Muscle layer of colon (tissue), 2 donors: ENCODE measurements around the gene PLXNA2.

Experiments
- H3K27ac ChIP-seq: one replicate; pipeline ENCODE4 v1.7.0; 2013; ENCODE audit warnings: low read depth, mild to moderate bottlenecking, low read length, moderate library complexity
- H3K27me3 ChIP-seq, 2 donors: one replicate each; pipeline ENCODE4 v1.7.0; 2013; ENCODE audit warnings: low read length in 2 of 2, mild to moderate bottlenecking in 2 of 2; ENCODE audit not compliant: insufficient read depth in 2 of 2, control insufficient read depth in 1 of 2
- H3K36me3 ChIP-seq: one replicate; pipeline ENCODE4 v1.7.0; 2013; ENCODE audit warnings: mild to moderate bottlenecking, low read length; ENCODE audit not compliant: insufficient read depth
- H3K4me1 ChIP-seq: one replicate; pipeline ENCODE4 v1.7.0; 2013; ENCODE audit warnings: mild to moderate bottlenecking, low read length; ENCODE audit not compliant: insufficient read depth
- H3K4me3 ChIP-seq, 2 donors: one replicate each; pipeline ENCODE4 v1.7.0; 2013; ENCODE audit warnings: low read length in 2 of 2, low read depth in 1 of 2, mild to moderate bottlenecking in 1 of 2, moderate library complexity in 1 of 2
- H3K9ac ChIP-seq: one replicate; pipeline ENCODE4 v1.7.0; 2013; ENCODE audit warnings: low read length
- H3K9me3 ChIP-seq: one replicate; pipeline ENCODE4 v1.7.0; 2013; ENCODE audit warnings: mild to moderate bottlenecking, low read length
- donor health status: abdominal sarcoma.
- donor health status: Adenocarcinoma of cecum.

Gene PLXNA2

GRCh38 chr1:208230668-208231529 is 13.3 kb downstream of the PLXNA2 start:
- Histone ChIP-seq H3K4me3 (no peak overlapping the region), H3K4me1 (peaks cover 83% of the 10 kb centered on the region), H3K9ac (no peak overlapping the region), H3K9me3 (no peaks in the 10 kb centered on the region), H3K36me3 (no peaks in the 10 kb centered on the region), H3K27ac (peak overlapping the region; percentile 36), H3K27me3 (no peaks in the 10 kb centered on the region)

GRCh38 chr1:208228550-208228949 is 15.6 kb downstream of the PLXNA2 start:
- peaks cover 62% of the 10 kb centered on the region for H3K4me1 ChIP-seq
- peak overlapping the region; percentile 16 for H3K27ac ChIP-seq
- no peaks in the 10 kb centered on the region for H3K9me3 ChIP-seq
- H3K4me3 ChIP-seq: no peak overlapping the region
- no peaks in the 10 kb centered on the region for H3K27me3 ChIP-seq
- no peak overlapping the region for H3K9ac ChIP-seq
- H3K36me3 ChIP-seq: no peaks in the 10 kb centered on the region

GRCh38 chr1:208228026-208228425 is 16.2 kb downstream of the PLXNA2 start:
- no peak overlapping the region for H3K9ac ChIP-seq
- no peaks in the 10 kb centered on the region for H3K27me3 ChIP-seq
- no peaks in the 10 kb centered on the region for H3K9me3 ChIP-seq
- no peak overlapping the region for H3K4me3 ChIP-seq
- peak overlapping the region; percentile 16 for H3K27ac ChIP-seq
- H3K36me3 ChIP-seq: no peaks in the 10 kb centered on the region
- H3K4me1 ChIP-seq: peaks cover 57% of the 10 kb centered on the region

GRCh38 chr1:208227366-208227765 is 16.8 kb downstream of the PLXNA2 start:
- H3K27ac ChIP-seq: peak overlapping the region; percentile 16
- H3K27me3 ChIP-seq: no peaks in the 10 kb centered on the region
- no peaks in the 10 kb centered on the region for H3K9me3 ChIP-seq
- H3K4me1 ChIP-seq: peaks cover 50% of the 10 kb centered on the region
- no peak overlapping the region for H3K9ac ChIP-seq
- H3K4me3 ChIP-seq: no peak overlapping the region
- no peaks in the 10 kb centered on the region for H3K36me3 ChIP-seq

GRCh38 chr1:208225954-208226937 is 17.9 kb downstream of the PLXNA2 start:
- Histone ChIP-seq H3K9ac (no peak overlapping the region), H3K4me3 (no peak overlapping the region), H3K9me3 (no peaks in the 10 kb centered on the region), H3K36me3 (no peaks in the 10 kb centered on the region), H3K4me1 (peaks cover 39% of the 10 kb centered on the region), H3K27ac (peak overlapping the region; percentile 59), H3K27me3 (no peaks in the 10 kb centered on the region)

- no peaks in the 10 kb centered on the region for H3K9me3 ChIP-seq
- no peak overlapping the region for H3K4me3 ChIP-seq
- H3K27ac ChIP-seq: no peak overlapping the region
- peaks cover 41% of the 10 kb centered on the region for H3K4me1 ChIP-seq
- no peaks in the 10 kb centered on the region for H3K36me3 ChIP-seq
- H3K27me3 ChIP-seq: no peaks in the 10 kb centered on the region
- no peak overlapping the region for H3K9ac ChIP-seq
Observed at GRCh38 chr1:208224192-208224713, 19.9 kb downstream of the PLXNA2 start.

- H3K27ac ChIP-seq: no peak overlapping the region
- no peaks in the 10 kb centered on the region for H3K9me3 ChIP-seq
- H3K36me3 ChIP-seq: no peaks in the 10 kb centered on the region
- no peak overlapping the region for H3K9ac ChIP-seq
- no peaks in the 10 kb centered on the region for H3K27me3 ChIP-seq
- no peak overlapping the region for H3K4me3 ChIP-seq
- H3K4me1 ChIP-seq: peaks cover 45% of the 10 kb centered on the region
Observed at GRCh38 chr1:208223136-208223535, 21.0 kb downstream of the PLXNA2 start.

GRCh38 chr1:208222376-208223126 is 21.6 kb downstream of the PLXNA2 start:
- H3K36me3 ChIP-seq: no peaks in the 10 kb centered on the region
- H3K27me3 ChIP-seq: no peaks in the 10 kb centered on the region
- no peak overlapping the region for H3K27ac ChIP-seq
- H3K4me3 ChIP-seq: no peak overlapping the region
- no peaks in the 10 kb centered on the region for H3K9me3 ChIP-seq
- H3K9ac ChIP-seq: no peak overlapping the region
- peaks cover 40% of the 10 kb centered on the region for H3K4me1 ChIP-seq

GRCh38 chr1:208221291-208221622 is 22.9 kb downstream of the PLXNA2 start:
- Histone ChIP-seq H3K4me1 (peaks cover 27% of the 10 kb centered on the region), H3K27ac (no peak overlapping the region)

GRCh38 chr1:208219659-208220282 is 24.4 kb downstream of the PLXNA2 start:
- Histone ChIP-seq H3K27me3 (no peaks in the 10 kb centered on the region), H3K4me3 (peak overlapping the region in 1 of 2 donors; percentile 20), H3K9ac (no peak overlapping the region), H3K9me3 (no peaks in the 10 kb centered on the region), H3K4me1 (peaks cover 20% of the 10 kb centered on the region), H3K27ac (peak overlapping the region; percentile 37), H3K36me3 (peaks cover 17% of the 10 kb centered on the region)

More at GRCh38 chr1:208221291-208221622, 22.9 kb downstream of the PLXNA2 start:
- H3K36me3 ChIP-seq: peaks cover 12% of the 10 kb centered on the region
- no peak overlapping the region for H3K4me3 ChIP-seq
- no peak overlapping the region for H3K9ac ChIP-seq
- H3K9me3 ChIP-seq: no peaks in the 10 kb centered on the region
- H3K27me3 ChIP-seq: no peaks in the 10 kb centered on the region
